HG02884 (cell line): ENCODE data around the gene DOCK11.
"Not testable (repeated sequence)": the region's sequence is repeated elsewhere in the genome, so short reads cannot be mapped to it uniquely, and the experiment has no call there.

Experiments
- ATAC-seq: cut with Tn5 transposase; IDR thresholded peaks from one replicate; pipeline ENCODE4 v1.9.1; 2021; ENCODE audit warnings: mild to moderate bottlenecking, moderate library complexity; ENCODE audit not compliant: unreplicated experiment

The DOCK11 gene

DNA sequence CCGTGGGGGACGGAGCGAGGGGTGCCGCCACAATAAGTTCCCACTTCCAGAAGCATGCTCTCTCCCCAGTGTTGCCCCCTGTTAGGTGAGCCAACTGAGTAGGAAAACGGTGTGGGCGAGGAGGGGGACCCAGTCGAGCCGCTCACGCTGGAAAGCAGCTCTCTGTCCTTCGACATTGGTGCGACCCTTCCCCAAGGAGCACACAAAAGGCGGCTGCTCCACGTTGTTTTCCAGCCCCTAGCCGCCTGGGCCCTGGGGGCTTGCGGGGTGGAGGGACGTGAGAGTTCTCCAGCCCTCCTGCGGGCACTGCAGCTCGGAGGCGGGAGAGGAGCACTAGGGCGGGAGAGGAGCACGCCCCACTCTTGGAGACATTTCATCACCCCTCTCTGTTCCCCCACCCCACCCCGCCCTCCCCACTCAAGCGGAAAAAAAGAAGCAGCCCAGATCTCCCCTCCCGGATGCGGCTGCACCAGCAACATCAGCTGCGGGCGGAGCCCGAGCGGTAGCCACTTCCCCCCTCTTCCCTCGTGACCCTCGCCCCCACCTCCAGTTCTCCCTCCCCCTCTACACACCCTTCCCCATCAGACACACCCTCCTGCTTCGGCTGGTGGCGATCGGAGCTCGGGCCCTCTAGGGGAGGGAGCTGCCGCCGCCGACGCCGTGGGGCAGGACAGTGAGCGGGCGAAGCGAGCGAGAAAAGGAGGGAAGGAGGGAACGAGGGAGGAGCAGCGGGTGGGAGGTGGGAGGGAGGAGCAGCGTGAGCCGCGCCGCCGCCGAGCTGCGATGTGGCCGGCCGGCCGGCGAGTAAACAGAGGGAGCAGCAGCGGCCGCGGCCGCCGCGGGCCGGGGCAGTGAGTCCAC lies at the start of gene DOCK11:
DOCK11 (plus strand) TSS at position 755 of the 861 bp plus-strand sequence. CDS start 157 bp downstream, outside the sequence.
- peak; percentile 71 for ATAC-seq

DNA sequence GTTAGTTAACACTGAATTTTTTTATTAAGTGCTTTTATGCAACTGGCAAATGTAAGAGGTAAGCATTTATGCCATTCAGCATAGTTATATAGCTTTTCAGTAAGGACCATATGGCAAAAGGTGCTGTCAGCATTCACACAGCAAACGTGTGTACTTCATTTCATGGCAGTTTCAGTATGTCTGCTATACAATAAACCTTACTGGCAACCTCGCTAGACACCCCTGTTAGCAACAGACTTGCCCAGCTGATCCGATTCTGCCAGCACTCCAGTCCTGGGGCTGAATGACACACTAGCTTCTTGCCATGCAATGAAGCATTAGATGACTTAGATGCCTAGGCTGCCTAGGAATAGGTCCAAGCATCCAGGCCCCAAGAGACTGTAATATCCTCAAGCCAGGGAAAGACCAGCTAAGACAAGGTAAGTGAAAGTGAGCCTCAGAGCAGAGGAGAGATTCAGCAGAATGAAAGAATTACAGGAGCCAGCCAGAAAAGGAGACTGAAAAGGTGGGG lies 47.3 kb upstream of the DOCK11 start:
- no peak for ATAC-seq

GRCh38 chrX:118455013-118455412 lies 40.6 kb upstream of the DOCK11 start:
- no peak for ATAC-seq

- ATAC-seq, result no peak
Measured at GRCh38 chrX:118459494-118459893, 36.1 kb upstream of the DOCK11 start.

DNA sequence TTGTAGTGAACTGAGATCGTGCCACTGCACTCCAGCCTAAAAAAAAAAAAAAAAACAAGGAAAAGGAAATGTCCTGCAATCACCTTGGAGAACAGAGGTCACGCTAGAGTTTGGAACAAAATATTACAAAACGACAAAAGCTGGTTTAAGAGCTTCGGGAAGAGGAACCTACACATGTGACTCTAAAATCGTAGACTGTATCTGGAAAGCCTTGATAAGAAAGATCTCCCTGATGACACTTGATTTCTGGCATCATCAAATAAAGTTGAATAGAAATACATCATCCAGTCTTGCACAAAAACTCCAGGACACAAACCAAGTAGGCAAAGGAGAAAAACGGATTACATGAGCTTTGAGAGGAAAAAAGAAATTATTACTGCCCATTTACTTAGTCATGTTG lies 31.1 kb upstream of the DOCK11 start:
- ATAC-seq, result no peak

DNA sequence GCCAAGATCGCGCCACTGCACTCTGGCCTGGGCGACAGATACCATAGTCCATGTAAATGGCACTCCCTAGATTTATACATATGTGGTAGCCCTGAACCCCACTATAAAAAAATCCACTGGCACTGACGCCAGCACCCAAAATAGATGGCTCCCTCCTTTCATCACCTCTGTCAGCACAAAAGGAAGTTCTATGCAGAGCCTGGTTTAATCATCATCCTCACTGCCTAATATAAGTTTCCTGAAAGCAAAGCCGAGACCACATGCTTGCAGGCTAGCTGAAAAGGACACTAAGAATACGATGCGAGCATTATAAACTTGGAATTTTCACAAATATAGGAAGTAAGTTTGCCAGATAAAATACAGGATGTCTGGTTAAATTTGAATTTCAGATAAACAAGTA lies 27.5 kb upstream of the DOCK11 start:
- ATAC-seq, result no peak

DNA sequence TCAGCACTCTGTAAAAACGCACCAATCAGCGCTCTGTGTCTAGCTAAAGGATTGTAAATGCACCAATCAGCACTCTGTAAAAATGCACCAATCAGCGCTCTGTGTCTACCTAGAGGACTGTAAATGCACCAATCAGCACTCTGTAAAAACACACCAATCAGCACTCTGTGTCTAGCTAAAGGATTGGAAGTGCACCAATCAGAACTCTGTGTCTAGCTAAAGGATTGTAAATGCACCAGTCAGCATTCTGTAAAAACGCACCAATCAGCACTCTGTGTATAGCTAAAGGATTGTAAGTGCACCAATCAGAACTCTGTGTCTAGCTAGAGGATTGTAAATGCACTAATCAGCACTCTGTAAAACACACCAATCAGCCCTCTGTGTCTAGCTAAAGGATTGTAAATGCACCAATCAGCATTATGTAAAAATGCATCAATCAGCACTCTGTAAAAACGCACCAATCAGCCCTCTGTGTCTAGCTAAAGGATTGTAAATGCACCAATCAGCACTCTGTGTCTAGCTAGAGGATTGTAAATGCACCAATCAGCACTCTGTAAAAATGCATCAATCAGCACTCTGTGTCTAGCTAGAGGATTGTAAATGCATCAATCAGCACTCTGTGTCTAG lies 24.8 kb upstream of the DOCK11 start:
- not testable (repeated sequence) for ATAC-seq

DNA sequence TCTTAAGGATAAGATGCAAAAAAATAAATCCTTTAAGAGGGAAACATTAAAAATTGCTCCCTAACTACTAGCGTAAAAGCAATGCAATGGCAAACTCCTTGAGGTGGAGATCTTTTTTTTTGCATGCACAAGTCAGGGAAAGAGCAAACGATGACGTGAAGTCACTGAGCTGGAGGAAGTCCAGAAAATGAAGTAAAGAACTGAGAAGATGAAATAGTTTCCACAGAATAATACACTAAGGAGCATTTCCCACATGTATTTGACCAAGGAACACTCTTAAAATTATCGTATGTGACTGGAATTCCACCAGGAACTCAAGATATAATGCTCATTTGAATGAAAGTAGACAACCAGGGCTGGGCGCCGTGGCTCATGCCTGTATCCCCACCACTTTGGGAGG lies 21.0 kb upstream of the DOCK11 start:
- ATAC-seq, result no peak

DNA sequence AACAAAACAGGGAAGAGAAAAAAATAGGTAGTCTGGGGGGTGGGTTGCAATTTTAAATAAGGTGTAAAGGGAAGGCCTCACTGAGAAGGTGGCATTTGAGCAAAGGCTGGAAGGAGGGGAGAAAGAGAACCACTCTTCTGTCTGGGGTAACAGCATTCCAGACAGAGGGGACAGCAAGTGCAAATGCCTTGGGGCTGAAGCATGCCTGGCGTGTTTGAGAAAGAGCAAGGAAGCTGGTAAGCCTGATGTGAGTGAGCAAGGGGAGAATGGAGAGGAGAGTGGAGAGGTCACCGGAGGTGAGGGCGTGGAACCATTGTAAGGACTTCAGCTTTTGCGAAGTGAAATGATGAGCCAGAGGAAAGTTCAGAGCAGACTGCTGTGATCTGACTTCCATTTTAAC lies 19.7 kb upstream of the DOCK11 start:
- ATAC-seq, result no peak

GRCh38 chrX:118480172-118480571 lies 15.4 kb upstream of the DOCK11 start:
- ATAC-seq, result no peak

GRCh38 chrX:118482384-118482783 lies 13.2 kb upstream of the DOCK11 start:
- ATAC-seq, result not testable (repeated sequence)

GRCh38 chrX:118484216-118484903 lies 11.3 kb upstream of the DOCK11 start:
- no peak for ATAC-seq

GRCh38 chrX:118486693-118487092 lies 8.9 kb upstream of the DOCK11 start:
- not testable (repeated sequence) for ATAC-seq

GRCh38 chrX:118493016-118493415 lies 2.6 kb upstream of the DOCK11 start:
- ATAC-seq, result no peak

DNA sequence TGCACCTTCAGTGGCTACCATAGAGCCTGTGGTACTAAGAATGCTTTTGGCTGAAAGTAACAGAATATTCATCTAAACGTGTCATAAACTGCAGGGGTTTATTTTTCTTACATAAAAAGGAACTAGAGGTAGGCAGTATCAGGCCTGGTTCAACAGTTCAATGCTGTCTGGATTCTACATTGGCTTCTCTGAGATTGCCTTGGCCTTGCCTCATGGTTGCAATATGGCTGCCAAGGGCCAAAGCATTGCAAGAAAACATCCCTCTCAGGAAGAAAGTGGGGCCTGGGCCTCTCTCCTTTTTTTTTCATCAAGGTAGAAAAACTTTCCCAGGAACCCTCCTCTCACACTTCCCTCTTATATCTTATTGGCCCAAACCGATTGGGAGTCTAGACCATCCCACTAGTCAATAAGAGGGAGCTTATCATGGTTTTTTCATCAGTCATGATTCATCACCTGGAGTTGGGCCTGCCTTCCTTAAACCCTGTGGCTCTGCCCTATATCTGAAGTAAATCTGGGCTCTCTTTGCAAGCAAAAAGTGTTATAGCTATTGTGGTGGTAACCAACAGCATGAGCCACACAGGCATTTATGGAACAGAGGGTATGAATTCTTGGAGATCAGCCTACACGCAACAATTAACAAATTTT lies 1.8 kb upstream of the DOCK11 start:
- no peak for ATAC-seq

GRCh38 chrX:118495958-118496762 lies 545 bp downstream of the DOCK11 start:
- peak; percentile 46 for ATAC-seq

GRCh38 chrX:118496763-118497079 lies 1.1 kb downstream of the DOCK11 start:
- peak; percentile 1 for ATAC-seq

DNA sequence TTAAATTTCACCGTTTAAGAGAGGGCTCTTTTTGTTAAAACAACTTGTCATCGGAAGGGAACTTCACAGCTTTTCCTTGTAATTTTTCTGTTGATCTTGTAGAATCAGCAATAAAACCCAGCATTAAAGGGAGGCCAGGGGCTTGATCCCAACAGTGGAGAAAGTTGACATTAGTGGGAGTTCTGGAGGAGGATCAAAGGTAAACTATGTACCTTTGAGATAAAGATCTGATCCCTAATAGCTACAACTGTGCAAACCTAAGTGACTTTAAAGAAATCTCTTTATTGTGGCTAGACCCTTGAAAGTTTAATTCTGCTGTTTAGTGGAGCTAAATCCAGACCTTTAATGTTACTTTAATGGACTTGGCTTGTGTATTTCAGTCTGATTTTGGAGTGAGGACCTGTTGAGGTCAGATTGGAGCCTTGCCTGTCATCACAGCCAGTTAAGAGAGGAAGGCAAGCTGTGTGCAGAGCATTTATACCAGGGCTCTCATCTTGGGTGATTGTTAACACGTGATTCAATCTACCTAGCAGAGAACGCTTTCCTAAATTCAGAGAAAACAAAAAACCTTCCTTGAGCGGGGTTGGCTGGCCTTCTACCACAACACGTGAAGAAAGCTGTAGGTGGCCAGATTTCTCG lies 1.7 kb downstream of the DOCK11 start:
- no peak for ATAC-seq

GRCh38 chrX:118498351-118498750 lies 2.7 kb downstream of the DOCK11 start:
- no peak for ATAC-seq

GRCh38 chrX:118498755-118499154 lies 3.1 kb downstream of the DOCK11 start:
- no peak for ATAC-seq
